GM08714 (cell line): Measurements from ENCODE around the gene OTUD1.
"Not testable (repeated sequence)": the region's sequence is repeated elsewhere in the genome, so short reads cannot be mapped to it uniquely, and the experiment has no call there.

Source experiments
- H3K4me3 ChIP-seq: fragments of 200-500 bp; sonication (Bioruptor generic); 2 replicates; pipeline ENCODE4 v1.5.1; 2014; ENCODE audit warnings: mild to moderate bottlenecking, low read length, inconsistent platforms
- ZNF274 ChIP-seq: IDR thresholded peaks from 2 replicates; pipeline ENCODE4 v1.6.1; 2012; ENCODE audit warnings: mild to moderate bottlenecking, low read depth, low read length

OTUD1 gene, protein sequence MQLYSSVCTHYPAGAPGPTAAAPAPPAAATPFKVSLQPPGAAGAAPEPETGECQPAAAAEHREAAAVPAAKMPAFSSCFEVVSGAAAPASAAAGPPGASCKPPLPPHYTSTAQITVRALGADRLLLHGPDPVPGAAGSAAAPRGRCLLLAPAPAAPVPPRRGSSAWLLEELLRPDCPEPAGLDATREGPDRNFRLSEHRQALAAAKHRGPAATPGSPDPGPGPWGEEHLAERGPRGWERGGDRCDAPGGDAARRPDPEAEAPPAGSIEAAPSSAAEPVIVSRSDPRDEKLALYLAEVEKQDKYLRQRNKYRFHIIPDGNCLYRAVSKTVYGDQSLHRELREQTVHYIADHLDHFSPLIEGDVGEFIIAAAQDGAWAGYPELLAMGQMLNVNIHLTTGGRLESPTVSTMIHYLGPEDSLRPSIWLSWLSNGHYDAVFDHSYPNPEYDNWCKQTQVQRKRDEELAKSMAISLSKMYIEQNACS

GRCh38 chr10:23438547-23439451 is at the start of gene OTUD1:
Gene OTUD1 (plus strand): TSS chr10:23439075. CDS start chr10:23439458, 383 bp downstream.
- peak within 1 kb of the TSS; percentile 71 for H3K4me3 ChIP-seq
- TF ChIP-seq ZNF274 = no peak

- not testable (repeated sequence) for H3K4me3 ChIP-seq
These were observed 48.5 kb upstream of the OTUD1 start for GRCh38 chr10:23390408-23390807.

GRCh38 chr10:23390809-23391208 is 48.1 kb upstream of the OTUD1 start:
- no peak overlapping the region for H3K4me3 ChIP-seq
- TF ChIP-seq ZNF274 = no peak

- no peak for TF ChIP-seq ZNF274
- H3K4me3 ChIP-seq = no peak overlapping the region
These were observed 47.1 kb upstream of the OTUD1 start for GRCh38 chr10:23391821-23392220.

DNA sequence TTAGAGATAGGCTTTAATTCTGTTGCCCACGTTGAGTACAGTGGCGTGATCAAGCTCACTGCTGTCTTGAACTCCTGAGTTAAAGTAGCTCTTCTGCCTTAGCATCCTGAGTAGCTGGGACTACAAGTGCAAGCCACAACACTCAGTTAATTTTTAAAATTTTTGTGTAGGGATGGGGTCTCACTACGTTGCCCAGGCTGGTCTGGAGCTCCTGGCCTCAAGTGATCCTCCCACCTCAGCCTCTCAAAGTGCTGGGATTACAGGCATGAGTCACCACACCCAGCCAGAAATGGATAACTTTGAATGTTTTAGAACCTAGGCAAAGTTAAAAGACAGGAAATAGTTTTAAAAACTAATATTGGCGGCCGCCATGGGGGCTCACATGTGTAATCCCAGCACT is 43.9 kb upstream of the OTUD1 start:
- no peak overlapping the region for H3K4me3 ChIP-seq
- no peak for TF ChIP-seq ZNF274

- no peak overlapping the region for H3K4me3 ChIP-seq
- TF ChIP-seq ZNF274 = no peak
These were observed 42.2 kb upstream of the OTUD1 start for GRCh38 chr10:23396695-23397094.

DNA sequence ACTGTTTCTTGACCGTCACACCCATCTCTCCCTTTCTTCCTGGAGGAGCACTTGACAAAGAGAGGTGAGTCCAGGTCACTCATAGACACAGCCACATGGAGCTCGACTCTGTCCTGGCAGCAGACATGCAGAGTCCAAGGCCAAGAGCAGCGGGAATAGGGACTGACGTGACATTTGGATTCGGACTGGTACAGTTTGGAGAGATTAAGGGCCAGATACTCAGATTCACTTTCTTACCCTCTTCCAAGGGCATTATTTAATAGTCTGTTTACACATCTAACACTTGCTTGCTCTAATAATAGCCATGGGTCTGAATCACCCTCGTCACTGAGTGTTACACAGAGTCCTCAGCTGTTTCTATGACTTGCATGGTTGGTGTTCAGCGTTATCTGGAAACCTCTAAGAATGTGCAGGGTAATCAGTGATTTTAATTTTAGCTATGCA is 39.2 kb upstream of the OTUD1 start:
- H3K4me3 ChIP-seq = no peak overlapping the region
- no peak for TF ChIP-seq ZNF274

- TF ChIP-seq ZNF274 = no peak
- H3K4me3 ChIP-seq = no peak overlapping the region
These were observed 36.0 kb upstream of the OTUD1 start for GRCh38 chr10:23402856-23403255.

DNA sequence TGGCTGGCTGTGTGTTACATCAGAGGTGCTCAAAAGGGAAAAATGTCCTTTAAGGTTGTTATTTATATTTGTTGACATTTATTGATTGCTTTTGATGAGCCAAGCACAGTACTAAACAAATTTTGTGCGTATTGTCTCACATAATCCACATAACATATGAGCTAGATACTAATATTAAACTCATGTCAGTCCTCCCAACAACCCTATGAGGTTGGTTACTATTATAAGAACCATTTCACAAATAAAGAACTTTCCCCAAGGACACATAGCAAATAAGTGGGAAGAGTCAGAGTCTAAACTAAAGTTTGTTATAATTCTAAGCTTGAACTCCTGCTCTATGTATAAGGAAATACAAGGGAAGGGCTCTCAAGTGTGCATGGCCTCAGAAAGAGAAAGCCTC is 35.6 kb upstream of the OTUD1 start:
- no peak for TF ChIP-seq ZNF274
- no peak overlapping the region for H3K4me3 ChIP-seq

- TF ChIP-seq ZNF274 = no peak
- H3K4me3 ChIP-seq = no peak overlapping the region
These were observed 35.2 kb upstream of the OTUD1 start for GRCh38 chr10:23403719-23404118.

- H3K4me3 ChIP-seq = no peak overlapping the region
- TF ChIP-seq ZNF274 = no peak
These were observed 34.4 kb upstream of the OTUD1 start for GRCh38 chr10:23404461-23404980.

GRCh38 chr10:23405540-23405939 is 33.3 kb upstream of the OTUD1 start:
- no peak overlapping the region for H3K4me3 ChIP-seq
- no peak for TF ChIP-seq ZNF274

DNA sequence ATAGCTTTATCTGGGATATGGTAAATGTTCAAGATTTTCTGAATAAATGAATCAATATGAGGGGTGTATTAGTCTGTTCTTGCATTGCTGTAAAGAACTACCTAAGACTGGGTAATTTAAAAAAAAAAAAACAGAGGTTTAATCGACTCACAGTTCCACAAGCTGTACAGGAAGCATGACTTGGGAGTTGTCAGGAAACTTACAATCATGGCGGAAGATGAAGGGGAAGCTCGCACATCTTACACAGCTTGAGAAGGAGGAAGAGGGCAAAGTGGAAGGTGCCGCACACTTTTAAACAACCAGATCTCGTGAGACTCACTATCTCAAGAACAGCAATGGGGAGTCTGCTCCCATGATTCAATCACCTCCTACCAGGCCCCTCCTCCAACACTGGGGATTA is 32.5 kb upstream of the OTUD1 start:
- no peak overlapping the region for H3K4me3 ChIP-seq
- no peak for TF ChIP-seq ZNF274

DNA sequence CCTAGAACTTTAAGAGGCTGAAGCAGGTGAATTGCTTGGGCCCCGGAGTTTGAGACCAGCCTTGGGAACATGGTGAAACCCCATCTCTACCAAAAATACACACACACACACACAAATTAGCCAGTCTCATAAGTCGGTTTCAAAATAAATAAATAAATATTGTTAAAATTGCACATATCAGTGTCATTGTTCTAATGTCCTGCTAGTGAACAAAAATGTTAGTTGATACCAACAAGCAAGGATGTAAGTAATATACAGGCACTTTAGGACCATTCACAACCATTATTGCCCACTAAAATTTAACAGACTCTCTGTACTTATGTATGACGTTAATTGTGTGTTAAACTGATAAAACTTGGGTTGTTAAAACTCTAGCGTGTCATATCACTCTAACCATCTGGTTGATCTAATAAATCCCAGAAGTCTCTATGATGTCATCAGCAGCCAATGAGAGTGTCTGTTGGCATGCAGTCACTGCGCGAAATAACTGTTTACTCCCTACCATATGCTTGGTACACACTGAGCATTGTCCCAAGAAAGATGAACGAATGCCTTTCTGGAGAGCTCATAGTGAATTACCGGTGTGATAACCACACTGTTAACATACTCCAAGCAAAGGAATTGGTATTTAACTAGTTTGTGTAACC is 30.4 kb upstream of the OTUD1 start:
- TF ChIP-seq ZNF274 = no peak
- H3K4me3 ChIP-seq = no peak overlapping the region

DNA sequence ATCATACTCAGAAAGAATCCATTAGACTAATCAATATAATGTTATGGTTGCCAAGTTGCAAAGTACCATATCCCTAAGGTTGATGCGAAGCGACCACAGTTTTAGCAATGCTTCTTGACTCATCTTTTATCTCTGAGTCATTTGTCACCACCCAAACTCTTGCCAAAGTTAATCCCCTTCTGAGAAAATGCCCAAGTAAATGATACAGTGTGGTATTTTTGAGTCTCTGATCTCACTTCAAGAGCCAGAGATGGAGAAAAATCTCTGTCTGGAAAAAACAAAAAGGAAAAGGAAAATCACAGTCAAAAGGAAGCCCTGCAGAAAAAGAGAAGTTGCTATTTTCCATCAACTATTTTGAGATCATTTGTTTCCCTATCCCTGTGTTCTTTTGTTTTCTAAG is 26.7 kb upstream of the OTUD1 start:
- no peak overlapping the region for H3K4me3 ChIP-seq
- no peak for TF ChIP-seq ZNF274
